Stimulated activated CD8-positive, alpha-beta memory T cell treated with anti-CD3 and anti-CD28 coated beads, Interleukin-2, amount 100 ng/mL, for 1 hour (primary cell): ENCODE data around the gene SAPCD2.
A peak's percentile ranks its signal among the peaks of the same experiment; 100 is the strongest.

ENCODE experiments used
- DNase-seq, 2 donors: peaks; one replicate each; pipeline ENCODE4 v3.0.0-alpha.2; 2020; ENCODE audit warnings: low read depth in 2 of 2

SAPCD2 gene

GRCh38 chr9:137107312-137107921 is 37.1 kb upstream of the SAPCD2 start:
- no peak for DNase-seq

- DNase-seq = no peak
Observed at GRCh38 chr9:137106662-137107250, 36.4 kb upstream of the SAPCD2 start.

DNA sequence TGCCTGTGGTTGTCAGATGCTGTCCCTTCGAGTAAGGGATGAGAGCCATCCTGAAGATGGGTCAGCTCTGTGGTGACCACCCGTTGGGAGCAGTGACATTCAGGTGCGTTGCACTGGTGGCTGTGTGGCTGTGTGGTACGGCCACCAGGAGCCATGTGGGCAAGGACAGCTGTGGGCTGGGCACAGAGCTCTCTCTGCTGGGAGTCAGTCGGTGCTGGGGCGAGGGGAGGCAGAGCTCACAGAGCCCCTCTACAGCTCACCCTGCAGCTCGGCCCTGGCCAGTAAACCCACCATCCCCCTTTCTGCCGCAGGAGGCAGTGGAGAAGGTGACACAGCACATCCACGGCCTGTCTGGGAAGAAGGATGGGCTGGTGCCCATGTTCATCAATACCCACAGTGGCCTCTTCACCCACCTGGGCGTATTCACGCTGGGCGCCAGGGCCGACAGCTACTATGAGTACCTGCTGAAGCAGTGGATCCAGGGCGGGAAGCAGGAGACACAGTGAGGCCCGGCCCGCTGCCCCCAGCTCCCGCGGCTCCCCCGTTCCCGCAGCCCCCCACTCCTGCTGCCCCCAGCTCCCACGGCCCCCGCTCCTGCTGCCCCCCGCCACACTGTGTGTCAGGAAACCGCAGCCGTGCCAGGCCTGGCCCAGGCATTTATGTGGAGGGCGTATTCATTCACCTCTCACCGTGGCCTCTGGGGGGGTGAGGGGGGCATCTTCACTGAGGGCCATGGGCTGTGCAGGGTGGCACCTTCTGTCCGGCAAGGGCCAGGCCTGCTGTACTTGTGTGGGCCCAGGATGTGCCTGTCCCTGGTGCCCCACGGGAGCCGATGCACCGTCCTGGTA is 35.7 kb upstream of the SAPCD2 start:
- DNase-seq = no peak

GRCh38 chr9:137103206-137103999 is 33.0 kb upstream of the SAPCD2 start:
- DNase-seq = no peak

DNA sequence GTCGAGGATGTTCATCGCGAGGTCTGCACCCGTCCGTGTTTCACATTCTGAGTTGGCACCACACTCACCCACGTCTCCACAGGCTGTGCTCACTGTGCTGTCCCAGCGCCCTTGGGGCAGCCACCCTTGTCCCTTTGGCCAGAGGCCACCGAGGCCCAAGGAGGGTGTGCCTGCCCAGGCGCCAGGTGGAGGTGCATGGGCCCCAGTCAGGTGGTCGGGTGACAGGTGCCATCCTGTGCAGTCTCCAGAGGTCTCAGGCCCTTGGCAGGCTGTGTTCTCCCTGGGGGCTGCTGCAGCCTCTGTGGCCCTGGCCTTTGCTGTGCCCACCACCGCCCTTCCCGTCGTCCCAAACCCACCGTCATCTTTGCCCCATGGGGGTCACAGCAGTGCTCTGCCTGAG is 28.9 kb upstream of the SAPCD2 start:
- DNase-seq = no peak

- DNase-seq = no peak
Observed at GRCh38 chr9:137097761-137098462, 27.6 kb upstream of the SAPCD2 start.

DNA sequence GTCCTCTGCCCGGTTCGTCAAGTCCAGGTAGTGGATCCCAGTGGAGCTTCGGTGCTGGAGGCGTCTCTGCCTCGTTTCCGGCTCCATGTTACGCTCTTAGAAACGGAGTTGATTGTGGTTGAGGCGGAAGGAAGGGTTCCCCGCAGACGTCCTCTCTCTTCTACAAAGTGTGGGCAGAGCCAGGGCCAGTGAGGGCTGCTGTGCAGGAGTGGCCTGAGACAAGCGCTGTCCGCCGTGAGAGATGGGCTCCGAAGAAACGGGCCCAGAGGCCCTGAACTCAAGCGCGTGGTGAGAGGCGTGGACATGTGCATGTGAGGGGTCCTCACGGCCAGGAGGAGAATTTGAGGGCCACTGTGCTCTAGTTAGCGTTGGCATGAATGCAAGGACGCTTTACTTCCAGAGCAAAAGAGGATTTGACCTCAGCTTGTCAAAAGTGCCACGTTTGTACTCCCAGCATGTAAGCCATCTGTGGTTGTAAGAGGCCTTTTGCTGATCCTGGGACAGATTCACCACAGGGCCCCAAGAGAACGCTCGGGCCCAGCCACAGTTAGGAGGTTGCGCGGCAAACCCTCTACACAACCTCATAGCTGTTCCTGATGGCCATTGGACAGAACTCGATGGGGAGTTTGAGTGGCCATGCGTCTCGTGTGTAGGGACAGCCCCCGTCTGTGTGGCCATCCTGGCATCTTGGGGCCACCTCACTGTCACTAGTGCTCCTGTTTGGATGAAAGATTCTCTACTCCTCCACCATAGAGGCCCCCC is 26.6 kb upstream of the SAPCD2 start:
- no peak for DNase-seq

- DNase-seq = peak; percentile 57 to 74
Observed at GRCh38 chr9:137095664-137096517, 25.5 kb upstream of the SAPCD2 start.

GRCh38 chr9:137089232-137089947 is 19.0 kb upstream of the SAPCD2 start:
- no peak for DNase-seq

DNA sequence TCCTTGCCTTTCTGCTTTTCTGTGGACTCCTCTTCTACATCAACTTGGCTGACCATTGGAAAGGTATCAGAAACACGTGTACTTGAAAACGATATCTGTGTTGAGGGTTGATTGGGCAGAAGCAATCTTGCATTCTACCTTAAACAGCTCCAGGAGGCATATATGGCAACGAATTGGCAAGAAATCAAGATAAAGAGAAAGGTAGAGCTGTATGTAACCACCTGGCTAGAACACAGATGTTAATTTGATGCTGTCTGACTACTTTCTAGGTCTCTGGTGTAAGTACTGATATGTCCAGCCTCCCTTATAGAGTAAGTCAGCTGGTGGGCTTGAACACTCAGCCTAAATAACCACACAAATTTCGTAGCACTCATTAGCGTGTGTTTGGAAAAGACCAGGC is 17.8 kb upstream of the SAPCD2 start:
- no peak for DNase-seq

DNA sequence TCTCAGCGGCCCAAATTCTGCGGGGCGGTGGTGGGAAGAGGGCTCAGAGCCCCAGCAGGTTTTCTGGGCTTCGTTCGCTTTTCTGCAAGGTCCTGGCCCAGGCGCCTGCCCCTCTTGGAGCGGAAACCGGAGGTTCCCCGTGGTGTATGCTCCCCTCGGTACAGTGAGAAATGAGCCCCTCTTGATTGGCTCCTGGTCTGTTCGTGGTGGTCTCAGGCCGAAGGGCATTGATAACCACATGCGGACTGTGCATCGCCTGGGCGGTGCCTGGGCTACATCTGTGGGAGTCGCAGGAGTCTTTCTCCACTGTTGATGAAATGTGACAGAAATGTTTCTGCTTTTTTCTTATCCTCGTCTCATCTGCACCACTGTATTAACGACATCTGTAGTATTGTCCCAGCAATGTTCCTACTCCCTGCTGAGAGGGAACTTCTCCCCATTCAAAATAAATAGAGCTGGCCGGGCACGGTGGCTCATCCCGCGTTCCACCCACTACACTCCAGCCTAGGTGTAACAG is 17.1 kb upstream of the SAPCD2 start:
- no peak for DNase-seq

DNA sequence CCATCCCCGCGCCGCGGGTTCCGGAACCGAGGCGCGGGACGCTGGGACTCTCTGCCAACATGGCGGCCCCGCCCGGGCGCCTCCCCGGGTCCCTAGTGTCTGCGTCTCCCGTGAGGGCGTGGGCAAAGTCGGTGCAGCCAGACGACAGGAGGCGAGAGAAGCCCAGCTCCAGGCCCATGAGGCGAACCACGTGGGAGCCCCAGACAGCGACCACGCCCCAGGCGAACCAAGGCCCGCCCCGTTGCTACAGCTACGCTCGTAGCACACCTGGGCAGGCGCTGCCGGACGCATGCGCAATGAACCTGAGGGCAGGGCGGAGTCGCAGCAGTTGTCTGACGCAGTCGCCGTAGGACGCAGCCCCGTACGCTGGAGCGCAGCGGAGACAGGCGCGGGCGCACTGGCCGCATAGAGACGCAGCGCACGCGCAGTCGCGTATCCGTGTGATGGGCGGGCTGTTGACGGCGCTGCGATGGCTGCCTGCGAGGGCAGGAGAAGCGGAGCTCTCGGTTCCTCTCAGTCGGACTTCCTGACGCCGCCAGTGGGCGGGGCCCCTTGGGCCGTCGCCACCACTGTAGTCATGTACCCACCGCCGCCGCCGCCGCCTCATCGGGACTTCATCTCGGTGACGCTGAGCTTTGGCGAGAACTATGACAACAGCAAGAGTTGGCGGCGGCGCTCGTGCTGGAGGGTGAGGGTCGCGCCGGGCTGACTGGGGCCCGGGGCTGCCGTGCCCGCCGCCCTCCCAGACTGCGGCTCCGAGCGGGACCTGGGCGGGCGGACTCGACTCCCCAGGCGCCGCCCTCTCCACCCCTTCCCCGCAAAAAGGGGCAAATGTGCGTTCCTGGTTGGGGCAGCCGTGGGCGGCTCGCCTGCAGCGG is 16.4 kb upstream of the SAPCD2 start, which contains the start of gene MAN1B1:
MAN1B1 (plus strand) TSS at position 455 of the 878 bp plus-strand sequence; CDS start at position 470, 15 bp downstream.
- peak; percentile 97 to 98 for DNase-seq

- DNase-seq = no peak
Observed at GRCh38 chr9:137085920-137086530, 15.7 kb upstream of the SAPCD2 start.

GRCh38 chr9:137084526-137084925 is 14.2 kb upstream of the SAPCD2 start:
- no peak for DNase-seq

DNA sequence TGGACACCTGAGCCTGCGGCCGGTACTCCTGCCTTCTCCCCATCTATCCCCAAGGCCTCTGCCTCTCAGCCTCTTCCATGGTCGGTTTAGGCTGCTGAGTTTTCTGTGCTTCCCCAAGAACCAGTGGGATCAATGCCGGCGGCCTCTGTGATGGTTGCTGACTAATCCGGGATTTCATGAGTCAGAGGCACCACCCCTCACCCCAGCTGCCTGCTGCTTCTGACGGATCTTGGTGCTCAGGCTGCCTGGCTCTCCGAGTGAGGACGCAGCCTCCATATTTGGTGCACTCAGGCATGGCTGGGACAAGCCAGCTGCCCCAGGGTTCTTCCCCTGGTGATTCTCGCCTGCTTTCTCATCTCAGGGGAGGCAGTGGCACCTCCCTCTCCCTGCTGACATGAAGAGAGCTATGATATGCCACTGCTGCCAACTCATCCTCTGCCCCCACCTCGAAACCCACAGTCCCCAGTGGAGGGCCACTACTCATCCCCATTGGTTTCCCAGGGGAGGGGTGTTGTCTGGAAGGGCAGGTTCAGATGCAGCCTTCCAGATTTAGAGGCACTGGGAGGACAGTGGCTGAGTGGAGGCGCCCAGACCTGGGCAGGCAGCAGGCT is 13.1 kb upstream of the SAPCD2 start:
- DNase-seq = no peak

DNA sequence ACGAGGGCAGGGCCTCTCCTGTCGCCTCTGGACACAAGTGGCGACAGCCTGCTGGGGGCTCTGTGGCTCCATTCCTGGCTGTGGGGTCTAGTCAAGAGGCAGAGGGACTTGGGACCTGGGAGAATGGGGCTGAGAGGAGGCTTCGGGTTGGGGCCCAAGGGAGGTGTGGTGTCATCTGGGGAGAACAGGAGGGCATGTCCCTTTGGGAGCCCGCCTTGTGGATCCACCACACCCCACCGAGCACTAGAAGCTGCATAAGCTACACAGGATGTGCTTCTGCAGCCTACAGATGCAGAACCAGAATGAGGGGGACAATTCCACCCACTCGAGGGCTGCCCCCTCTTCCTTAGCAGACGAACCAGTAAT is 12.6 kb upstream of the SAPCD2 start:
- DNase-seq = no peak
